Activated T-cell treated with anti-CD3 and anti-CD28 coated beads, Interleukin-2, amount 50 U/mL, for 1 hour (primary cell): ENCODE results near the gene ATP9A.
A peak's percentile ranks its signal among the peaks of the same experiment; 100 is the strongest.
"Not testable (repeated sequence)": the region's sequence is repeated elsewhere in the genome, so short reads cannot be mapped to it uniquely, and the experiment has no call there.

ENCODE experiments used
- DNase-seq: peaks from one replicate; pipeline ENCODE4 v3.0.0-alpha.2; 2020

ATP9A gene

GRCh38 chr20:51647674-51648570 lies 120.3 kb downstream of the ATP9A start:
- DNase-seq: no peak

GRCh38 chr20:51643810-51644209 lies 124.4 kb downstream of the ATP9A start:
- DNase-seq: not testable (repeated sequence)

- no peak for DNase-seq
These were observed 124.8 kb downstream of the ATP9A start for GRCh38 chr20:51643390-51643789.

GRCh38 chr20:51641866-51642265 lies 126.3 kb downstream of the ATP9A start:
- no peak for DNase-seq

- DNase-seq: no peak
These were observed 127.4 kb downstream of the ATP9A start for GRCh38 chr20:51640743-51641142.

GRCh38 chr20:51639206-51639832 lies 128.9 kb downstream of the ATP9A start:
- DNase-seq: peak; percentile 47

GRCh38 chr20:51637241-51637640 lies 130.9 kb downstream of the ATP9A start:
- DNase-seq: no peak

GRCh38 chr20:51636123-51636522 lies 132.1 kb downstream of the ATP9A start:
- no peak for DNase-seq

- no peak for DNase-seq
These were observed 132.5 kb downstream of the ATP9A start for GRCh38 chr20:51635680-51636079.

GRCh38 chr20:51634877-51635276 lies 133.3 kb downstream of the ATP9A start:
- DNase-seq: no peak

- no peak for DNase-seq
These were observed 133.9 kb downstream of the ATP9A start for GRCh38 chr20:51634257-51634656.

GRCh38 chr20:51633430-51633829 lies 134.8 kb downstream of the ATP9A start:
- DNase-seq: no peak

- no peak for DNase-seq
These were observed 136.2 kb downstream of the ATP9A start for GRCh38 chr20:51631953-51632352.

- DNase-seq: no peak
These were observed 136.9 kb downstream of the ATP9A start for GRCh38 chr20:51631011-51631950.

- DNase-seq: no peak
These were observed 138.7 kb downstream of the ATP9A start for GRCh38 chr20:51629399-51630058.

- DNase-seq: no peak
These were observed 139.4 kb downstream of the ATP9A start for GRCh38 chr20:51628533-51629398.

- DNase-seq: no peak
These were observed 140.6 kb downstream of the ATP9A start for GRCh38 chr20:51627586-51627985.

GRCh38 chr20:51625105-51625504 lies 143.1 kb downstream of the ATP9A start:
- DNase-seq: no peak

- peak; percentile 63 for DNase-seq
These were observed 143.9 kb downstream of the ATP9A start for GRCh38 chr20:51624157-51624731.

- DNase-seq: no peak
These were observed 144.9 kb downstream of the ATP9A start for GRCh38 chr20:51623255-51623654.
